SK-N-SH (cell line): ENCODE measurements around the gene COPZ1. TPM values are rescaled to one million over a fixed set of nuclear protein-coding genes. Genes with fewer than 3 reads are reported as not detected.

ENCODE experiments used
- CTCF ChIA-PET: fragments of 300-600, 350-600 bp; formaldehyde crosslinking; extraction: SDS; loops from one replicate; lab custom pipeline; 2021; lab: Yijun Ruan, JAX
- POLR2A ChIA-PET: fragments of 350-600 bp; sonication (Branson Sonifier 250); formaldehyde crosslinking; extraction: SDS; loops from one replicate; lab custom pipeline; 2020; ENCODE audit warnings: antibody characterized with exemption, inconsistent platforms; lab: Yijun Ruan, JAX
- DNase-seq: peaks from one replicate; pipeline ENCODE4 v3.0.0; 2012
- H2AFZ ChIP-seq: fragments of 200-600 bp; sonication (generic); 2 replicates; pipeline ENCODE4 v1.8.1; 2016; ENCODE audit warnings: antibody characterized with exemption, mild to moderate bottlenecking, low read depth
- H3F3A ChIP-seq: fragments of 200-600 bp; sonication (generic); replicated peaks from 2 replicates; pipeline ENCODE3; 2016; ENCODE audit warnings: antibody characterized with exemption, mild to moderate bottlenecking; ENCODE audit not compliant: insufficient read depth
- H3K27ac ChIP-seq, 2 experiments: fragments of 200-500 bp in 1 of 2; fragments of 200-600 bp in 1 of 2; sonication (Bioruptor generic) in 1 of 2; sonication (generic), shearing (Covaris generic) in 1 of 2; 2 replicates each; pipeline versions ENCODE4 v1.5.1 to v1.6.1; 2014 to 2016; ENCODE audit warnings: low read depth in 2 of 2, inconsistent platforms in 1 of 2, low read length in 1 of 2, mild to moderate bottlenecking in 1 of 2, mixed read lengths in 1 of 2
- H3K27me3 ChIP-seq: fragments of 200-600 bp; sonication (generic), shearing (Covaris generic); 2 replicates; pipeline ENCODE4 v1.6.1; 2016; ENCODE audit warnings: mixed run types; ENCODE audit not compliant: insufficient read depth
- H3K36me3 ChIP-seq, 2 experiments: fragments of 200-500 bp in 1 of 2; fragments of 200-600 bp in 1 of 2; sonication (Bioruptor generic) in 1 of 2; sonication (generic) in 1 of 2; replicated peaks in 1 of 2; 2 replicates each; pipeline versions ENCODE3 to v1.5.1; 2014 to 2016; ENCODE audit warnings: low read length in 1 of 2, mild to moderate bottlenecking in 1 of 2; ENCODE audit not compliant: insufficient read depth in 2 of 2, control insufficient read depth in 1 of 2
- H3K4me1 ChIP-seq, 2 experiments: fragments of 200-500 bp in 1 of 2; fragments of 200-600 bp in 1 of 2; sonication (Bioruptor generic) in 1 of 2; sonication (generic), shearing (Covaris generic) in 1 of 2; 2 replicates each; pipeline versions ENCODE4 v1.5.1 to v1.6.1; 2014 to 2016; ENCODE audit warnings: low read depth in 1 of 2, low read length in 1 of 2, mixed run types in 1 of 2; ENCODE audit not compliant: insufficient read depth in 2 of 2, control insufficient read depth in 1 of 2
- H3K4me2 ChIP-seq: fragments of 200-600 bp; sonication (generic), shearing (Covaris generic); 2 replicates; pipeline ENCODE4 v1.6.1; 2017; ENCODE audit warnings: mixed run types
- H3K4me3 ChIP-seq, 2 experiments: fragments of 200-500 bp in 1 of 2; fragments of 200-600 bp in 1 of 2; sonication (Bioruptor generic) in 1 of 2; sonication (generic), shearing (Covaris generic) in 1 of 2; 2 replicates each; pipeline versions ENCODE4 v1.5.1 to v1.8.1; 2014 to 2016; ENCODE audit warnings: low read depth in 2 of 2, inconsistent platforms in 1 of 2, low read length in 1 of 2, mild to moderate bottlenecking in 1 of 2, mixed read lengths in 1 of 2, moderate library complexity in 1 of 2
- H3K79me2 ChIP-seq: fragments of 200-600 bp; sonication (generic); 2 replicates; pipeline ENCODE4 v1.8.1; 2017; ENCODE audit warnings: mild to moderate bottlenecking; ENCODE audit not compliant: insufficient read depth
- H3K9ac ChIP-seq: fragments of 200-600 bp; sonication (generic); 2 replicates; pipeline ENCODE4 v1.6.1; 2017; ENCODE audit warnings: mixed run types
- H3K9me2 ChIP-seq: fragments of 200-600 bp; sonication (generic); 2 replicates; pipeline ENCODE4 v1.6.1; 2017; ENCODE audit warnings: mixed run types
- H3K9me3 ChIP-seq: fragments of 200-600 bp; sonication (generic); 2 replicates; pipeline ENCODE4 v1.6.1; 2017; ENCODE audit warnings: mixed run types, mild to moderate bottlenecking, moderate library complexity
- H4K20me1 ChIP-seq: fragments of 200-600 bp; sonication (generic); 2 replicates; pipeline ENCODE4 v1.6.1; 2017; ENCODE audit warnings: mild to moderate bottlenecking, mixed run types; ENCODE audit not compliant: insufficient read depth
- CHD2 ChIP-seq: fragments of 150-350 bp; IDR thresholded peaks from 2 replicates; pipeline ENCODE4 v1.6.1; 2018; ENCODE audit warnings: low read length; ENCODE audit not compliant: partially characterized antibody
- ELF1 ChIP-seq: IDR thresholded peaks from 2 replicates; pipeline ENCODE4 v1.4.0; 2012
- FOSL2 ChIP-seq: IDR thresholded peaks from 2 replicates; pipeline ENCODE4 v1.4.0; 2012; ENCODE audit warnings: low read depth, mild to moderate bottlenecking, moderate library complexity, borderline replicate concordance
- GABPA ChIP-seq: IDR thresholded peaks from 2 replicates; pipeline ENCODE4 v1.4.0; 2012; ENCODE audit warnings: low read depth, mild to moderate bottlenecking
- GATA2 ChIP-seq: sonication (generic); formaldehyde crosslinking; IDR thresholded peaks from 2 replicates; pipeline ENCODE4 v1.5.0; 2020; ENCODE audit warnings: mild to moderate bottlenecking, missing genetic modification reagents
- IRF3 ChIP-seq: fragments of 150-350 bp; IDR thresholded peaks from 2 replicates; pipeline ENCODE4 v1.6.1; 2016; ENCODE audit warnings: mild to moderate bottlenecking, low read depth, low read length
- JUND ChIP-seq: IDR thresholded peaks from 2 replicates; pipeline ENCODE4 v1.4.0; 2012
- MEF2A ChIP-seq: IDR thresholded peaks from 2 replicates; pipeline ENCODE4 v1.4.0; 2012; ENCODE audit warnings: low read depth, borderline replicate concordance
- MXI1 ChIP-seq: IDR thresholded peaks from 2 replicates; pipeline ENCODE4 v1.6.1; 2012; ENCODE audit warnings: mild to moderate bottlenecking, low read depth, low read length, improper control_type of control experiment
- NRF1 ChIP-seq: IDR thresholded peaks from 2 replicates; pipeline ENCODE4 v1.6.1; 2012; ENCODE audit warnings: low read depth, mild to moderate bottlenecking, low read length
- POLR2AphosphoS5 ChIP-seq: IDR thresholded peaks from 2 replicates; pipeline ENCODE4 v1.6.1; 2012; ENCODE audit warnings: low read depth, low read length
- RAD21 ChIP-seq: IDR thresholded peaks from 2 replicates; pipeline ENCODE4 v1.6.1; 2012; ENCODE audit warnings: mild to moderate bottlenecking, low read length
- RCOR1 ChIP-seq: fragments of 150-350 bp; IDR thresholded peaks from 2 replicates; pipeline ENCODE4 v1.6.1; 2017; ENCODE audit warnings: antibody characterized with exemption, low read length
- REST ChIP-seq: IDR thresholded peaks from 2 replicates; pipeline ENCODE4 v1.6.1; 2012; ENCODE audit warnings: mild to moderate bottlenecking, low read depth, low read length, moderate library complexity
- RFX5 ChIP-seq: IDR thresholded peaks from 2 replicates; pipeline ENCODE4 v1.6.1; 2012; ENCODE audit warnings: mild to moderate bottlenecking, improper control_type of control experiment, low read length
- RXRA ChIP-seq: IDR thresholded peaks from 2 replicates; pipeline ENCODE4 v1.4.0; 2012; ENCODE audit warnings: low read depth, mild to moderate bottlenecking, borderline replicate concordance
- SMC3 ChIP-seq: IDR thresholded peaks from 2 replicates; pipeline ENCODE4 v1.6.1; 2012; ENCODE audit warnings: low read depth, low read length, improper control_type of control experiment
- TAF1 ChIP-seq: IDR thresholded peaks from 2 replicates; pipeline ENCODE4 v1.6.1; 2012; ENCODE audit warnings: low read depth, mild to moderate bottlenecking, low read length, moderate library complexity, borderline replicate concordance
- TCF12 ChIP-seq: IDR thresholded peaks from 2 replicates; pipeline ENCODE4 v1.4.0; 2012
- TEAD4 ChIP-seq: IDR thresholded peaks from 2 replicates; pipeline ENCODE4 v1.4.0; 2012; ENCODE audit warnings: mild to moderate bottlenecking, borderline replicate concordance; ENCODE audit not compliant: insufficient read depth
- USF2 ChIP-seq: fragments of 150-350 bp; IDR thresholded peaks from 2 replicates; pipeline ENCODE4 v1.6.1; 2017; ENCODE audit warnings: antibody characterized with exemption, low read length, low read depth, borderline replicate concordance
- YY1 ChIP-seq: IDR thresholded peaks from 2 replicates; pipeline ENCODE4 v1.4.0; 2012; ENCODE audit warnings: low read depth, mild to moderate bottlenecking
- ZBTB33 ChIP-seq: IDR thresholded peaks from 2 replicates; pipeline ENCODE4 v1.4.0; 2012; ENCODE audit warnings: low read depth, borderline replicate concordance
- WGBS: methylation state at CpG from one replicate; pipeline ENCODE4 v1.1.6; 2017; ENCODE audit warnings: low lambda C conversion rate; 5-methylcytosine and 5-hydroxymethylcytosine counted together
- polyA plus RNA-seq, 3 experiments: library from polyadenylated mRNA; depleted of rRNA; stranded (reverse); fragments of >200 nt; gene quantifications; 2 replicates each; pipeline ENCODE4 v1.2.3, GENCODE V29; 2012

Gene COPZ1
- polyA plus RNA-seq, 1 of the 3 experiments (the other 2 are of a cell fraction): 111 TPM

- ChIA-PET POLR2A (no interaction called here), CTCF (interaction anchor here (0.9 to 16.1 kb wide), 6 partner anchors 11 to 116 kb away, joined by 3 to 266 read pairs (median 4); no protein-coding TSS in a partner anchor)
- Histone ChIP-seq H3K9me2 (no peaks in the 10 kb centered on the region), H3K9ac (no peak overlapping the region), H4K20me1 (no peaks in the 10 kb centered on the region), H3K36me3 (peaks cover 4 to 8% of the 10 kb centered on the region in 2 experiments), H3K4me2 (no peak overlapping the region), H3K4me3 (no peak overlapping the region), H2AFZ (no peak overlapping the region), H3K27ac (no peak overlapping the region), H3F3A (peaks cover 2% of the 10 kb centered on the region), H3K4me1 (peaks cover 0 to 9% of the 10 kb centered on the region in 2 experiments; a peak in 2 of 4 replicates), H3K27me3 (no peaks in the 10 kb centered on the region), H3K79me2 (peaks cover 97% of the 10 kb centered on the region), H3K9me3 (no peaks in the 10 kb centered on the region)
- WGBS: 95% methylated on average over 3 of the region's 3 CpGs
- DNase-seq: no peak
- TF ChIP-seq MXI1: no peak
- TF ChIP-seq MEF2A: no peak
- TF ChIP-seq CHD2: no peak
- TF ChIP-seq USF2: no peak
- TF ChIP-seq IRF3: no peak
- no peak for TF ChIP-seq TAF1
- TF ChIP-seq GABPA: no peak
- no peak for TF ChIP-seq RFX5
- TF ChIP-seq YY1: no peak
- no peak for TF ChIP-seq RAD21
- TF ChIP-seq GATA2 (CRISPR knock-in tag): no peak
- no peak for TF ChIP-seq TEAD4
Observed at GRCh38 chr12:54330442-54330841, 5.5 kb downstream of the COPZ1 start.

GRCh38 chr12:54331461-54331860 lies 6.5 kb downstream of the COPZ1 start:
- peaks cover 91% of the 10 kb centered on the region for H3K79me2 ChIP-seq
- H3K4me3 ChIP-seq: no peak overlapping the region
- 0 out of 2 replicates have a peak, but pooled peaks cover 8% of the 10 kb centered on the region for H4K20me1 ChIP-seq
- H3K27ac ChIP-seq: no peak overlapping the region
- H3K9ac ChIP-seq: no peak overlapping the region
- no peaks in the 10 kb centered on the region for H3F3A ChIP-seq
- no peaks in the 10 kb centered on the region for H3K9me3 ChIP-seq
- CTCF ChIA-PET: interaction anchor here (0.9 to 16.1 kb wide), 5 partner anchors 28 to 111 kb away, joined by 4 to 266 read pairs (median 5); no protein-coding TSS in a partner anchor
- no peaks in the 10 kb centered on the region for H3K9me2 ChIP-seq
- no peak overlapping the region for H2AFZ ChIP-seq
- peaks cover 4 to 8% of the 10 kb centered on the region in 2 experiments for H3K36me3 ChIP-seq
- POLR2A ChIA-PET: no interaction called here
- whole genome bisulfite sequencing: 77% methylated on average over 5 of the region's 5 CpGs
- H3K4me2 ChIP-seq: no peak overlapping the region
- no peaks in the 10 kb centered on the region for H3K27me3 ChIP-seq
- peaks cover 0 to 6% of the 10 kb centered on the region in 2 experiments; a peak in 2 of 4 replicates for H3K4me1 ChIP-seq
- DNase-seq: no peak
- TF ChIP-seq ZBTB33 (no peak), SMC3 (no peak), MXI1 (no peak), NRF1 (no peak), RCOR1 (no peak), RXRA (no peak), TCF12 (no peak), REST (no peak), YY1 (no peak), TAF1 (no peak), CHD2 (no peak), POLR2AphosphoS5 (no peak), JUND (no peak), FOSL2 (no peak), ELF1 (no peak), RFX5 (no peak)
